Ureter (tissue), 1 donor: Measurements from ENCODE around the gene CSNK1G2. TPM values are rescaled to one million over a fixed set of nuclear protein-coding genes. Genes with fewer than 3 reads are reported as not detected.

Experiments used
- DNase-seq: peaks from one replicate; pipeline ENCODE4 v3.0.0-alpha.2; 2020; ENCODE audit warnings: low spot score
- total RNA-seq: library from RNA; stranded (reverse); gene quantifications from one replicate; pipeline ENCODE4 v1.2.4, GENCODE V29; 2023
- donor health status: DM: yes; HTN: yes; CAD: no.

CSNK1G2 gene
- total RNA-seq, 1 donor from 2014 or later = 57.2 TPM

- DNase-seq = no peak
These were observed 3.3 kb downstream of the CSNK1G2 start for GRCh38 chr19:1944088-1944915.

- no peak for DNase-seq
These were observed 4.1 kb downstream of the CSNK1G2 start for GRCh38 chr19:1944916-1945561.

GRCh38 chr19:1945899-1946298 lies 4.9 kb downstream of the CSNK1G2 start:
- DNase-seq = no peak

GRCh38 chr19:1947651-1948209 lies 6.8 kb downstream of the CSNK1G2 start:
- DNase-seq = no peak

GRCh38 chr19:1949304-1950101 lies 8.5 kb downstream of the CSNK1G2 start:
- no peak for DNase-seq

GRCh38 chr19:1950640-1951039 lies 9.7 kb downstream of the CSNK1G2 start:
- DNase-seq = no peak

- DNase-seq = no peak
These were observed 11.7 kb downstream of the CSNK1G2 start for GRCh38 chr19:1952635-1953034.

- no peak for DNase-seq
These were observed 12.1 kb downstream of the CSNK1G2 start for GRCh38 chr19:1953037-1953436.

GRCh38 chr19:1953441-1954094 lies 12.6 kb downstream of the CSNK1G2 start:
- DNase-seq = no peak

GRCh38 chr19:1954532-1954933 lies 13.6 kb downstream of the CSNK1G2 start:
- DNase-seq = no peak

GRCh38 chr19:1955171-1956121 lies 14.5 kb downstream of the CSNK1G2 start:
- DNase-seq = no peak

GRCh38 chr19:1956122-1956494 lies 15.1 kb downstream of the CSNK1G2 start:
- no peak for DNase-seq

GRCh38 chr19:1956868-1957492 lies 16.0 kb downstream of the CSNK1G2 start:
- DNase-seq = no peak

- no peak for DNase-seq
These were observed 16.7 kb downstream of the CSNK1G2 start for GRCh38 chr19:1957562-1958248.

GRCh38 chr19:1959928-1960589 lies 19.1 kb downstream of the CSNK1G2 start:
- no peak for DNase-seq

- DNase-seq = no peak
These were observed 20.3 kb downstream of the CSNK1G2 start for GRCh38 chr19:1961000-1961883.

GRCh38 chr19:1962674-1963073 lies 21.7 kb downstream of the CSNK1G2 start:
- DNase-seq = no peak

- no peak for DNase-seq
These were observed 26.2 kb downstream of the CSNK1G2 start for GRCh38 chr19:1967087-1967608.
